Muscle of leg (tissue), 11 donors: ENCODE data around the gene LCN12. TPM values are rescaled to one million over a fixed set of nuclear protein-coding genes. Genes with fewer than 3 reads are reported as not detected.

ENCODE experiments used
- DNase-seq: peaks from one replicate; pipeline ENCODE4 v3.0.0; 2013
- H3K27ac ChIP-seq: one replicate; pipeline ENCODE4 v1.5.1; 2013; ENCODE audit warnings: mild to moderate bottlenecking, low read length, control low read depth
- H3K27me3 ChIP-seq: one replicate; pipeline ENCODE4 v1.6.1; 2013; ENCODE audit warnings: low read length; ENCODE audit not compliant: control insufficient read depth, insufficient read depth
- H3K36me3 ChIP-seq: one replicate; pipeline ENCODE4 v1.6.1; 2013; ENCODE audit warnings: low read length; ENCODE audit not compliant: control insufficient read depth, insufficient read depth
- H3K4me1 ChIP-seq: one replicate; pipeline ENCODE4 v1.6.1; 2013; ENCODE audit warnings: low read length; ENCODE audit not compliant: control insufficient read depth, insufficient read depth
- H3K4me3 ChIP-seq: one replicate; pipeline ENCODE4 v1.5.1; 2013; ENCODE audit warnings: low read length, control low read depth
- H3K9me3 ChIP-seq: replicated peaks from 2 replicates; pipeline ENCODE4 v1.6.1; 2013; ENCODE audit warnings: low read depth, low read length; ENCODE audit not compliant: control insufficient read depth
- WGBS: methylation state at CpG from one replicate; pipeline ENCODE4 v1.1.5; 2013; ENCODE audit warnings: missing lambda C conversion rate; ENCODE audit not compliant: insufficient coverage; 5-methylcytosine and 5-hydroxymethylcytosine counted together
- polyA plus RNA-seq, 8 donors: library from polyadenylated mRNA; unstranded; fragments of 120-200 nt; gene quantifications; one replicate each; pipeline versions ENCODE4 v1.2.1 to v1.2.3, GENCODE V29; 2013; ENCODE audit warnings: inconsistent platforms in 1 of 8, low replicate concordance in 1 of 8; ENCODE audit not compliant: insufficient read length in 8 of 8, insufficient read depth in 1 of 8
- total RNA-seq: library from RNA; stranded (reverse); fragments of 120-200 nt; gene quantifications from one replicate; pipeline ENCODE4 v1.2.4, GENCODE V29; 2013

Gene LCN12
- total and polyA plus RNA-seq, 9 donors, result 0.10 to 5.3 (median 0.71) TPM; not detected in 1

- WGBS, result 37% methylated on average over 10 of the region's 15 CpGs
- DNase-seq, result no peak
- no peaks in the 10 kb centered on the region for H3K27me3 ChIP-seq
- H3K9me3 ChIP-seq, result no peaks in the 10 kb centered on the region
- H3K4me1 ChIP-seq, result peaks cover 28% of the 10 kb centered on the region
- no peaks in the 10 kb centered on the region for H3K36me3 ChIP-seq
- H3K4me3 ChIP-seq, result no peak overlapping the region
- H3K27ac ChIP-seq, result no peak overlapping the region
Measured at GRCh38 chr9:136952321-136952850, 313 bp downstream of the LCN12 start.

- whole genome bisulfite sequencing, result 88% methylated on average over 32 of the region's 44 CpGs
- H3K36me3 ChIP-seq, result no peaks in the 10 kb centered on the region
- no peak for DNase-seq
- no peaks in the 10 kb centered on the region for H3K9me3 ChIP-seq
- H3K4me3 ChIP-seq, result no peak overlapping the region
- H3K27ac ChIP-seq, result no peak overlapping the region
- peaks cover 21% of the 10 kb centered on the region for H3K4me1 ChIP-seq
- H3K27me3 ChIP-seq, result no peaks in the 10 kb centered on the region
Measured at GRCh38 chr9:136952876-136953770, 1.1 kb downstream of the LCN12 start.

GRCh38 chr9:136953771-136954269 is 1.7 kb downstream of the LCN12 start:
- H3K27me3 ChIP-seq, result no peaks in the 10 kb centered on the region
- 67% methylated on average over 19 of the region's 19 CpGs for WGBS
- no peak for DNase-seq
- no peaks in the 10 kb centered on the region for H3K9me3 ChIP-seq
- H3K4me3 ChIP-seq, result no peak overlapping the region
- no peak overlapping the region for H3K27ac ChIP-seq
- H3K4me1 ChIP-seq, result peaks cover 20% of the 10 kb centered on the region
- H3K36me3 ChIP-seq, result no peaks in the 10 kb centered on the region

GRCh38 chr9:136954270-136955083 is 2.4 kb downstream of the LCN12 start:
- H3K36me3 ChIP-seq, result no peaks in the 10 kb centered on the region
- 78% methylated on average over 15 of the region's 25 CpGs for WGBS
- no peak overlapping the region for H3K4me3 ChIP-seq
- H3K9me3 ChIP-seq, result no peaks in the 10 kb centered on the region
- peaks cover 17% of the 10 kb centered on the region for H3K4me1 ChIP-seq
- H3K27ac ChIP-seq, result no peak overlapping the region
- no peak for DNase-seq
- H3K27me3 ChIP-seq, result no peaks in the 10 kb centered on the region

GRCh38 chr9:136955202-136955942 is 3.3 kb downstream of the LCN12 start:
- no peaks in the 10 kb centered on the region for H3K27me3 ChIP-seq
- H3K4me3 ChIP-seq, result no peak overlapping the region
- H3K36me3 ChIP-seq, result no peaks in the 10 kb centered on the region
- H3K27ac ChIP-seq, result no peak overlapping the region
- DNase-seq, result no peak
- H3K4me1 ChIP-seq, result peaks cover 14% of the 10 kb centered on the region
- 72% methylated on average over 12 of the region's 14 CpGs for WGBS
- H3K9me3 ChIP-seq, result no peaks in the 10 kb centered on the region

GRCh38 chr9:136955943-136956335 is 3.9 kb downstream of the LCN12 start:
- Histone ChIP-seq H3K9me3 (no peaks in the 10 kb centered on the region), H3K27me3 (no peaks in the 10 kb centered on the region), H3K4me1 (peaks cover 13% of the 10 kb centered on the region), H3K4me3 (no peak overlapping the region), H3K36me3 (no peaks in the 10 kb centered on the region), H3K27ac (no peak overlapping the region)
- DNase-seq, result no peak
- WGBS, result 83% methylated on average over 9 of the region's 9 CpGs

GRCh38 chr9:136956604-136957003 is 4.5 kb downstream of the LCN12 start:
- no peak for DNase-seq
- no peak overlapping the region for H3K27ac ChIP-seq
- H3K4me3 ChIP-seq, result no peak overlapping the region
- H3K36me3 ChIP-seq, result no peaks in the 10 kb centered on the region
- H3K27me3 ChIP-seq, result no peaks in the 10 kb centered on the region
- peaks cover 20% of the 10 kb centered on the region for H3K4me1 ChIP-seq
- no peaks in the 10 kb centered on the region for H3K9me3 ChIP-seq
- 98% methylated on average over 3 of the region's 4 CpGs for WGBS

GRCh38 chr9:136957461-136957860 is 5.4 kb downstream of the LCN12 start:
- H3K4me1 ChIP-seq, result peaks cover 18% of the 10 kb centered on the region
- H3K36me3 ChIP-seq, result no peaks in the 10 kb centered on the region
- no peak overlapping the region for H3K4me3 ChIP-seq
- 100% methylated on average over 1 of the region's 1 CpG for WGBS
- H3K27me3 ChIP-seq, result no peaks in the 10 kb centered on the region
- no peak overlapping the region for H3K27ac ChIP-seq
- H3K9me3 ChIP-seq, result no peaks in the 10 kb centered on the region
- no peak for DNase-seq

- Histone ChIP-seq H3K4me1 (peaks cover 18% of the 10 kb centered on the region), H3K36me3 (no peaks in the 10 kb centered on the region), H3K27me3 (no peaks in the 10 kb centered on the region), H3K9me3 (no peaks in the 10 kb centered on the region), H3K27ac (no peak overlapping the region), H3K4me3 (no peak overlapping the region)
- DNase-seq, result no peak
- WGBS, result 75% methylated on average over 3 of the region's 6 CpGs
Measured at GRCh38 chr9:136957901-136958300, 5.8 kb downstream of the LCN12 start.
